Fibroblast of lung (primary cell): Measurements from ENCODE around the gene CADPS.

Experiments
- EZH2 ChIP-seq: IDR thresholded peaks from 2 replicates; pipeline ENCODE4 v1.5.1; 2012; ENCODE audit warnings: low read length, control low read depth, mild to moderate bottlenecking; ENCODE audit errors: missing control alignments
- TF ChIP-seq, protein P1 (sequence below), 2 donors: IDR thresholded peaks in 1 of 2; conservative IDR thresholded peaks in 1 of 2; 1 replicate in 1 of 2; 2 replicates in 1 of 2; pipeline ENCODE4 v1.5.1; 2011 to 2012; ENCODE audit warnings: low read length in 2 of 2, control low read depth in 1 of 2, inconsistent platforms in 1 of 2, low read depth in 1 of 2, mild to moderate bottlenecking in 1 of 2

DNA sequence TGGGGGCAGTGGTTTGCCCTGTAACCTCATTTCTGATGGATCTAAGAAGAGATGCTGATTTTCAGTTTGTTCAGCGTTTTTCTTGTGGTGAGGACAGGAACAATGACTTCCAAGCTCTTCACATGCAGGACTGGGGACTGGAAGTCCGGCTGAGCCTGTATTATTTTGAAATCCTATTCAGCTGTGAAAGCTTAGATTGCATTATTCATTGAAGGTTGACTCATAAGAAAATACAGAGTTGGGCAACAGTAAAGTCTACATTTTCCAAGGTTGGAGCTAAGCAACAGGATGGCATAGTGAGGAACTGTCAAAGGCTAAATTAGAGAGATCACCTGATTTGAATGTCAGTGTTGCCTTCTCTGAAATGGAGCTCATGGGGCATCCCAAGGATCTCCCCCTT, 270.9 kb downstream of the CADPS start:
- TF ChIP-seq, protein P1, sequence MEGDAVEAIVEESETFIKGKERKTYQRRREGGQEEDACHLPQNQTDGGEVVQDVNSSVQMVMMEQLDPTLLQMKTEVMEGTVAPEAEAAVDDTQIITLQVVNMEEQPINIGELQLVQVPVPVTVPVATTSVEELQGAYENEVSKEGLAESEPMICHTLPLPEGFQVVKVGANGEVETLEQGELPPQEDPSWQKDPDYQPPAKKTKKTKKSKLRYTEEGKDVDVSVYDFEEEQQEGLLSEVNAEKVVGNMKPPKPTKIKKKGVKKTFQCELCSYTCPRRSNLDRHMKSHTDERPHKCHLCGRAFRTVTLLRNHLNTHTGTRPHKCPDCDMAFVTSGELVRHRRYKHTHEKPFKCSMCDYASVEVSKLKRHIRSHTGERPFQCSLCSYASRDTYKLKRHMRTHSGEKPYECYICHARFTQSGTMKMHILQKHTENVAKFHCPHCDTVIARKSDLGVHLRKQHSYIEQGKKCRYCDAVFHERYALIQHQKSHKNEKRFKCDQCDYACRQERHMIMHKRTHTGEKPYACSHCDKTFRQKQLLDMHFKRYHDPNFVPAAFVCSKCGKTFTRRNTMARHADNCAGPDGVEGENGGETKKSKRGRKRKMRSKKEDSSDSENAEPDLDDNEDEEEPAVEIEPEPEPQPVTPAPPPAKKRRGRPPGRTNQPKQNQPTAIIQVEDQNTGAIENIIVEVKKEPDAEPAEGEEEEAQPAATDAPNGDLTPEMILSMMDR (conservative IDR thresholded peaks at IDR 0.05 in 1 of 2, IDR thresholded peaks at IDR 0.05 in 1 of 2; ENCODE audit: low read depth in 1 of 2, low read length in 2 of 2) = no peak
- TF ChIP-seq EZH2 = no peak
